H9 (cell line): ENCODE results near the gene UCK1. TPM values are rescaled to one million over a fixed set of nuclear protein-coding genes. Genes with fewer than 3 reads are reported as not detected.
A peak's percentile ranks its signal among the peaks of the same experiment; 100 is the strongest.

Experiments
- DNase-seq: peaks from one replicate; pipeline ENCODE4 v3.0.0-alpha.2; 2017
- H2AFZ ChIP-seq: one replicate; pipeline ENCODE4 v1.6.1; 2013; ENCODE audit warnings: mild to moderate bottlenecking, low read length, control low read depth, moderate library complexity
- H2AK5ac ChIP-seq: 2 replicates; pipeline ENCODE4 v1.6.1; 2013; ENCODE audit warnings: low read length, control low read depth, mixed read lengths; ENCODE audit not compliant: insufficient read length
- H2BK120ac ChIP-seq: one replicate; pipeline ENCODE4 v1.6.1; 2013; ENCODE audit warnings: low read depth, mild to moderate bottlenecking, low read length, control low read depth, inconsistent platforms; ENCODE audit not compliant: poor library complexity, severe bottlenecking
- H2BK12ac ChIP-seq: 2 replicates; pipeline ENCODE4 v1.6.1; 2013; ENCODE audit warnings: low read length, control low read depth, mixed read lengths, low read depth; ENCODE audit not compliant: insufficient read length
- H2BK15ac ChIP-seq: 2 replicates; pipeline ENCODE4 v1.6.1; 2013; ENCODE audit warnings: low read depth, low read length, control low read depth
- H2BK20ac ChIP-seq: one replicate; pipeline ENCODE4 v1.6.1; 2013; ENCODE audit warnings: low read depth, mild to moderate bottlenecking, low read length, control low read depth, inconsistent platforms; ENCODE audit not compliant: poor library complexity, severe bottlenecking
- H2BK5ac ChIP-seq: 2 replicates; pipeline ENCODE4 v1.6.1; 2013; ENCODE audit warnings: low read length, control low read depth, mixed read lengths; ENCODE audit not compliant: insufficient read length
- H3K14ac ChIP-seq: 2 replicates; pipeline ENCODE4 v1.6.1; 2013; ENCODE audit warnings: low read length, control low read depth; ENCODE audit not compliant: insufficient read depth
- H3K18ac ChIP-seq: 2 replicates; pipeline ENCODE4 v1.6.1; 2013; ENCODE audit warnings: low read depth, mild to moderate bottlenecking, mixed read lengths, low read length, control low read depth; ENCODE audit not compliant: insufficient read length
- H3K23ac ChIP-seq: 2 replicates; pipeline ENCODE4 v1.6.1; 2013; ENCODE audit warnings: low read length, control low read depth, mixed read lengths, low read depth; ENCODE audit not compliant: insufficient read length
- H3K23me2 ChIP-seq: 2 replicates; pipeline ENCODE4 v1.6.1; 2013; ENCODE audit warnings: low read depth, mild to moderate bottlenecking, mixed read lengths, low read length, control low read depth; ENCODE audit not compliant: insufficient read length, poor library complexity, severe bottlenecking
- H3K27ac ChIP-seq: 2 replicates; pipeline ENCODE4 v1.5.1; 2013; ENCODE audit warnings: low read length, control low read depth, mixed read lengths, low read depth; ENCODE audit not compliant: insufficient read length
- H3K27me3 ChIP-seq: 2 replicates; pipeline ENCODE4 v1.6.1; 2013; ENCODE audit warnings: low read length, control low read depth, inconsistent platforms; ENCODE audit not compliant: insufficient read depth
- H3K4ac ChIP-seq: 2 replicates; pipeline ENCODE4 v1.6.1; 2013; ENCODE audit warnings: low read depth, mild to moderate bottlenecking, control low read depth, inconsistent platforms, low read length, moderate library complexity
- H3K4me1 ChIP-seq: 2 replicates; pipeline ENCODE4 v1.6.1; 2013; ENCODE audit warnings: low read length, control low read depth, inconsistent platforms; ENCODE audit not compliant: insufficient read depth
- H3K4me2 ChIP-seq: 2 replicates; pipeline ENCODE4 v1.6.1; 2013; ENCODE audit warnings: low read length, control low read depth, mixed read lengths; ENCODE audit not compliant: insufficient read length, insufficient read depth
- H3K56ac ChIP-seq: 2 replicates; pipeline ENCODE4 v1.6.1; 2013; ENCODE audit warnings: low read depth, mild to moderate bottlenecking, mixed read lengths, low read length, control low read depth; ENCODE audit not compliant: insufficient read length
- H3K79me1 ChIP-seq: 2 replicates; pipeline ENCODE4 v1.6.1; 2013; ENCODE audit warnings: low read depth, mild to moderate bottlenecking, moderate library complexity, low read length, control low read depth, inconsistent platforms; ENCODE audit not compliant: insufficient read depth, poor library complexity, severe bottlenecking
- H3K79me2 ChIP-seq: 2 replicates; pipeline ENCODE4 v1.6.1; 2013; ENCODE audit warnings: low read length, control low read depth, inconsistent platforms; ENCODE audit not compliant: insufficient read depth
- H3K9ac ChIP-seq: 2 replicates; pipeline ENCODE4 v1.6.1; 2013; ENCODE audit warnings: low read length, control low read depth, mixed read lengths; ENCODE audit not compliant: insufficient read length; ENCODE audit errors: extremely low read depth
- H3K9me3 ChIP-seq: one replicate; pipeline ENCODE4 v1.6.1; 2013; ENCODE audit warnings: low read depth, low read length, inconsistent platforms; ENCODE audit not compliant: control insufficient read depth
- H3T11ph ChIP-seq: one replicate; pipeline ENCODE4 v1.6.1; 2013; ENCODE audit warnings: mild to moderate bottlenecking, low read length, control low read depth, inconsistent platforms
- H4K20me1 ChIP-seq: one replicate; pipeline ENCODE4 v1.6.1; 2013; ENCODE audit not compliant: control insufficient read depth, insufficient read length, insufficient read depth
- H4K5ac ChIP-seq: 2 replicates; pipeline ENCODE4 v1.6.1; 2013; ENCODE audit warnings: low read depth, mild to moderate bottlenecking, mixed read lengths, low read length, control low read depth; ENCODE audit not compliant: insufficient read length
- H4K8ac ChIP-seq: replicated peaks from 2 replicates; pipeline ENCODE4 v1.6.1; 2013; ENCODE audit warnings: low read length, control low read depth, mixed read lengths, low read depth; ENCODE audit not compliant: insufficient read length
- H4K91ac ChIP-seq: 2 replicates; pipeline ENCODE4 v1.6.1; 2013; ENCODE audit warnings: low read depth, mild to moderate bottlenecking, moderate library complexity, mixed read lengths, low read length, control low read depth; ENCODE audit not compliant: insufficient read length
- H3K27ac Mint-ChIP-seq, 3 experiments: 2 replicates in 2 of 3; 3 replicates in 1 of 3; pipeline ENCODE4 v1.8.0; 2020 to 2021; ENCODE audit warnings: mixed read lengths in 3 of 3, mild to moderate bottlenecking in 1 of 3, moderate library complexity in 1 of 3
- H3K27me3 Mint-ChIP-seq: 2 replicates; pipeline ENCODE4 v1.8.0; 2021; ENCODE audit warnings: low read depth, mild to moderate bottlenecking, moderate library complexity, mixed read lengths
- H3K36me3 Mint-ChIP-seq, 3 experiments: 2 replicates in 2 of 3; 3 replicates in 1 of 3; pipeline ENCODE4 v1.8.0; 2020 to 2021; ENCODE audit warnings: low read depth in 3 of 3, mixed read lengths in 3 of 3; ENCODE audit not compliant: insufficient read depth in 1 of 3
- H3K4me1 Mint-ChIP-seq, 2 experiments: 2 replicates each; pipeline ENCODE4 v1.8.0; 2020; ENCODE audit warnings: mixed read lengths in 2 of 2
- H3K4me3 Mint-ChIP-seq, 2 experiments: 2 replicates in 1 of 2; 3 replicates in 1 of 2; pipeline ENCODE4 v1.8.0; 2020 to 2021; ENCODE audit warnings: mild to moderate bottlenecking in 2 of 2, mixed read lengths in 2 of 2, moderate library complexity in 1 of 2
- H3K9me3 Mint-ChIP-seq, 2 experiments: 2 replicates in 1 of 2; 3 replicates in 1 of 2; pipeline ENCODE4 v1.8.0; 2020; ENCODE audit warnings: mild to moderate bottlenecking in 2 of 2, mixed read lengths in 2 of 2, moderate library complexity in 1 of 2
- WGBS: extraction: QIAGEN DNeasy Blood & Tissue Kit; methylation state at CpG from one replicate; pipeline ENCODE4 v1.1.7; 2013; ENCODE audit warnings: missing lambda C conversion rate, low lambda C conversion rate, mixed read lengths; ENCODE audit not compliant: insufficient read length; ENCODE audit errors: extremely low coverage; 5-methylcytosine and 5-hydroxymethylcytosine counted together
- total RNA-seq: library from RNA; stranded (reverse); gene quantifications from 2 replicates; pipeline ENCODE4 v1.2.1, GENCODE V29; 2021
- TF ChIP-seq, protein P1 (sequence below): fragments of 200-600 bp; sonication (generic); conservative IDR thresholded peaks from 3 replicates; pipeline ENCODE4 v1.8.0; 2021; ENCODE audit warnings: antibody characterized with exemption, mild to moderate bottlenecking

UCK1 gene
- total RNA-seq, 1 experiment from 2014 or later, result 54.2 TPM

GRCh38 chr9:131500377-131500776 is 30.7 kb downstream of the UCK1 start:
- Mint-ChIP-seq H3K27ac (peak overlapping the region in 2 of 3 experiments; percentile 36 to 85; a peak in 3 of 7 replicates), H3K4me3 (no peak overlapping the region), H3K9me3 (no peaks in the 10 kb centered on the region), H3K27me3 (peaks cover 7% of the 10 kb centered on the region), H3K4me1 (peaks cover 30 to 43% of the 10 kb centered on the region in 2 experiments), H3K36me3 (peaks cover 20 to 66% (median 54%) of the 10 kb centered on the region in 3 experiments; a peak in 6 of 7 replicates)
- Histone ChIP-seq H3K4ac (no peak overlapping the region), H4K5ac (no peak overlapping the region), H3K14ac (no peak overlapping the region), H3K4me1 (no peaks in the 10 kb centered on the region), H3K18ac (no peak overlapping the region), H2BK15ac (no peak overlapping the region), H4K8ac (no peak overlapping the region), H2BK20ac (no peak overlapping the region), H3K23me2 (peaks cover 9% of the 10 kb centered on the region), H3K4me2 (no peak overlapping the region), H2AK5ac (no peak overlapping the region), H2BK120ac (no peak overlapping the region), H2AFZ (no peak overlapping the region), H3T11ph (no peak overlapping the region), H3K79me1 (no peaks in the 10 kb centered on the region), H3K27me3 (no peaks in the 10 kb centered on the region), H2BK12ac (no peak overlapping the region), H3K27ac (no peak overlapping the region), H3K79me2 (no peaks in the 10 kb centered on the region), H4K20me1 (peaks cover 2% of the 10 kb centered on the region), H2BK5ac (no peak overlapping the region), H4K91ac (no peak overlapping the region), H3K9ac (no peak overlapping the region), H3K9me3 (no peaks in the 10 kb centered on the region), H3K56ac (no peak overlapping the region), H3K23ac (no peak overlapping the region)
- DNase-seq, result no peak
- no CpG with 5 or more reads among the region's 12 CpGs for WGBS
- TF ChIP-seq, protein P1, sequence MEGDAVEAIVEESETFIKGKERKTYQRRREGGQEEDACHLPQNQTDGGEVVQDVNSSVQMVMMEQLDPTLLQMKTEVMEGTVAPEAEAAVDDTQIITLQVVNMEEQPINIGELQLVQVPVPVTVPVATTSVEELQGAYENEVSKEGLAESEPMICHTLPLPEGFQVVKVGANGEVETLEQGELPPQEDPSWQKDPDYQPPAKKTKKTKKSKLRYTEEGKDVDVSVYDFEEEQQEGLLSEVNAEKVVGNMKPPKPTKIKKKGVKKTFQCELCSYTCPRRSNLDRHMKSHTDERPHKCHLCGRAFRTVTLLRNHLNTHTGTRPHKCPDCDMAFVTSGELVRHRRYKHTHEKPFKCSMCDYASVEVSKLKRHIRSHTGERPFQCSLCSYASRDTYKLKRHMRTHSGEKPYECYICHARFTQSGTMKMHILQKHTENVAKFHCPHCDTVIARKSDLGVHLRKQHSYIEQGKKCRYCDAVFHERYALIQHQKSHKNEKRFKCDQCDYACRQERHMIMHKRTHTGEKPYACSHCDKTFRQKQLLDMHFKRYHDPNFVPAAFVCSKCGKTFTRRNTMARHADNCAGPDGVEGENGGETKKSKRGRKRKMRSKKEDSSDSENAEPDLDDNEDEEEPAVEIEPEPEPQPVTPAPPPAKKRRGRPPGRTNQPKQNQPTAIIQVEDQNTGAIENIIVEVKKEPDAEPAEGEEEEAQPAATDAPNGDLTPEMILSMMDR, result no peak
